T follicular helper cell (primary cell): ENCODE measurements around the gene LSM12.
"Not testable (repeated sequence)": the region's sequence is repeated elsewhere in the genome, so short reads cannot be mapped to it uniquely, and the experiment has no call there.

ENCODE experiments used
- DNase-seq: peaks from one replicate; pipeline ENCODE4 v3.0.0-alpha.2; 2020; ENCODE audit warnings: low read depth

The LSM12 gene

DNA sequence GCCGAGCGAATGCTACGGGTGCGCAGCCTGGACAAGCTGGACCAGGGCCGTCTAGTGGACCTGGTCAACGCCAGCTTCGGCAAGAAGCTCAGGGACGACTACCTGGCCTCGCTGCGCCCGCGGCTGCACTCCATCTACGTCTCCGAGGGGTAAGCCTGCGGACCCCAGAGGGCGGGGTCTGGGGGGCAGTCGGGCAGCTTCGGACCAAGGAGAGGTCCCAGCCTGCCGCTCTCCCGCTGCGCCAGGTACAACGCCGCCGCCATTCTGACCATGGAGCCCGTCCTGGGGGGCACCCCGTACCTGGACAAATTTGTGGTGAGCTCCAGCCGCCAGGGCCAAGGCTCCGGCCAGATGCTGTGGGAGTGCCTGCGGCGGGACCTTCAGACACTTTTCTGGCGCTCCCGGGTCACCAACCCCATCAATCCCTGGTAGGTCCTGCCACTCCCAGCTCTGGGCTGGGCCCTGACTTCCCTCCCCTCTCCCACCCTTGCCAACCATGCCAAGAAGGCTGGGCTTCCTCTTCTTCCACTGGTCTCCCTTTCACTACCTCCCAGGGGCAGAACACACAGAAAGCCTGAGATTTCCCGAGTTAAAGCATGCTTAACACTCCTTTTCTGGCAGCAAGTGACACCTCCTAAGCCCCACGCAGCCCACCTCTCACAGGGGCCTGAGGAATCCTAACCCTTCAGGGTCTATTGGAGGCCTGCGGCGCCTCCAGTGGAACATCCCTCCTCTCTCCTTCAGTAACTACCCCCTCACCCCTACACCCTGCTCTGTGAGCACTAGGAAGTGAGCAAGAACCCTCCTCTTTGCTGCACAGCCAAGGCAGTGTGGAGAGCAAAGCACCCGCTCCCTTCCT lies 58.9 kb downstream of the LSM12 start:
- no peak for DNase-seq

DNA sequence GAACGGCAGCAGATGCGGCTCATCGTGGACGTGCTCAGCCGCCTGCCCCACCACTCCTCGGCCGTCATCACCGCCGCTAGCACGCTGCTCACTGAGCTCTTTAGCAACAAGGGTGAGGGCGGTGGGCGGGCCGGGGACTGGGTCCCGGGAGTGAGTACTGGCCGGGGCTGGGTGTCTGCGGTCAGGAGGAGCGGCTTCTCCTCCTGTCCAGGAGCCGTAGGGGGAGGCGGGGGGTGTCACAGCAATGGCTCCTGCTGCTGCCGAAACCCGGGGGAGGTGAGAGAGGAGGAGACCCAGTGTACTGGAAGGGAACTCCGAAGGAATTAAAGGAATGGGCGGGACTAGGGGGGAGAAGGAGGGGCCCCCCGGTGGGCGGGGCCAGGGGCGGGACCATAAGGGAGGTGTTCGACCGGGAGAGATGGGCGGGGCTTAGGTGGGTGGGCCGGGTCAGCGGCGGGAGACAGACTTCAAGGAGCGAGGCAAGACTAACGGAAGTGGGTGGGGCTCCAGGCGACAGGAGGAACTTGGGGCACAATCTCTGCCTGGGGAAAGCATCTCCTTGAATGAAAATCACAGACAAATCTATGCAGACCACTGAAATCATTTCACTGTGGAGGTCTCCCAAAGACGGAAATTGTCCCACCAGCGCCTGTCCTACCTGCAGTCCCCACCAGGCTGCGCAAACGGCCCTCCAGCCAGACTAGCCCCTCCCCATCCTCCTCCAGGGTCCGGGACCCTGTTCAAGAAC lies 59.7 kb downstream of the LSM12 start:
- peak; percentile 96 for DNase-seq

DNA sequence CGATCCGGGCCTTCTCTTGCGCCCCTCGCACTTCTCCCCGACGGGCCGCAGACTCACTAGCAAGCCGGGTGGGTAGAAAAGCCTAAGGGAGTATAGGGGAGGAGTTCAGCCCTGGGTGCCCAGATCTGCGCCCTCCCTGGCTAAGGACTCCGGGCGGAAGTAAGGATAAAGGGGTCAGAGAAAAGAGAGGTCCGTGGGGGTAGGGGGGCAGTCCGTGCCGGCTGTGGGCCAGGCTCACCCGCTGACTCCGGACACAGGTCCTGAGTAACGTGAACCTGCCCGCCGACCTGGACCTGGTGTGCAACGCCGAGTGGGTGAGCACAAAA lies 60.2 kb downstream of the LSM12 start:
- DNase-seq: no peak

DNA sequence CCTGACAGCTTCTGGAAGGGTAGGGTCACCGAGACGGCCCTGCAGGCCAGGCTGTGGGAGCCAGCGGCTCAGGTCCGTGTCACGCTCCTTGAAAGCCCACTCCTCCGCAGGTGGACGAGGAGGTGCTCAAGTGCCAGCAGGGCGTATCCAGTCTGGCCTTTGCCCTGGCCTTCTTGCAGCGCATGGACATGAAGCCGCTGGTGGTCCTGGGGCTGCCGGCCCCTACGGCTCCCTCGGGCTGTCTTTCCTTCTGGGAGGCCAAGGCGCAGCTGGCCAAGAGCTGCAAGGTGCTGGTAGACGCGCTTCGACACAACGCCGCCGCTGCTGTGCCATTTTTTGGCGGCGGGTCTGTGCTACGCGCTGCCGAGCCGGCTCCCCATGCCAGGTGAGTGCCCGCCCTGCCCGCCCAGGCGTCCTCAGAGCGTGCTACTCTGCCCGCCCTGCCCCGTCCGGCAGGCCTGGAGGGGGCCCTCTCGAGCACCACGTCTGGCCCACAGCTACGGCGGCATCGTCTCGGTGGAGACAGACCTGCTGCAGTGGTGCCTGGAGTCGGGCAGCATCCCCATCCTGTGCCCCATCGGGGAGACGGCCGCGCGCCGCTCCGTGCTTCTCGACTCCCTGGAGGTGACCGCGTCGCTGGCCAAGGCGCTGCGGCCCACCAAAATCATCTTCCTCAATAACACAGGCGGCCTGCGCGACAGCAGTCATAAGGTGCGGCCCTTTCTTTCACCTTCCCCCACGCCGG lies 60.8 kb downstream of the LSM12 start:
- DNase-seq: no peak

DNA sequence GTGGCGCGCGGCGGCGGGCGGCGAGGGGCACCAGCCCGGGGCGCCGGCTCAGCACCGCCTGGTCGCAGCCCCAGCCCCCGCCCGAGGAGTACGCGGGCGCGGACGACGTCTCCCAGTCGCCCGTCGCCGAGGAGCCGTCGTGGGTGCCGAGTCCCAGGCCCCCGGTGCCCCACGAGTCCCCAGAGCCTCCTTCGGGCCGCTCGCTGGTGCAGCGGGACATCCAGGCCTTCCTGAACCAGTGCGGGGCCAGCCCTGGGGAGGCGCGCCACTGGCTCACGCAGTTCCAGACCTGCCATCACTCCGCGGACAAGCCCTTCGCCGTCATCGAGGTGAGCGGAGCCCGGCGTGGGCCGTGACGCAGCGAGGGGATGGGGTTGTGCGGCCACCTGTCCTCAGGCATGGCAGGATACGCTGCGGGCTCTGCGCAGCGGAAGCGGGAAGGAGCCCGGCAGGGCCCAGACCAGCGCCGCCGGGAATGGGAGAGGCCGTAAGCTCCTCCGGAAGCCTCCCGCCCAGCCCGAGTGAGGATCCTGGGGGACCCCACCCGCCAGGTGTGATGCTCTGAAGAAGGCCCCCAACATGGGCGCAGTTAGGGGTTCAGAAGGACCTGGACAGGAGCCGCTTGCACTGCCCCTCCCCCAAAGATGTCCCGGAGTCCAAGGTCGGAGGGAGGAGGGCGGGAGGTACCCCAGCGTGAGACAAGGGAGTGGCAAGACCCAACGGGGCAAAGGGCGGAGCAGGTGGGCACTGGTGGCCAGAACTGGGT lies 61.5 kb downstream of the LSM12 start:
- no peak for DNase-seq

DNA sequence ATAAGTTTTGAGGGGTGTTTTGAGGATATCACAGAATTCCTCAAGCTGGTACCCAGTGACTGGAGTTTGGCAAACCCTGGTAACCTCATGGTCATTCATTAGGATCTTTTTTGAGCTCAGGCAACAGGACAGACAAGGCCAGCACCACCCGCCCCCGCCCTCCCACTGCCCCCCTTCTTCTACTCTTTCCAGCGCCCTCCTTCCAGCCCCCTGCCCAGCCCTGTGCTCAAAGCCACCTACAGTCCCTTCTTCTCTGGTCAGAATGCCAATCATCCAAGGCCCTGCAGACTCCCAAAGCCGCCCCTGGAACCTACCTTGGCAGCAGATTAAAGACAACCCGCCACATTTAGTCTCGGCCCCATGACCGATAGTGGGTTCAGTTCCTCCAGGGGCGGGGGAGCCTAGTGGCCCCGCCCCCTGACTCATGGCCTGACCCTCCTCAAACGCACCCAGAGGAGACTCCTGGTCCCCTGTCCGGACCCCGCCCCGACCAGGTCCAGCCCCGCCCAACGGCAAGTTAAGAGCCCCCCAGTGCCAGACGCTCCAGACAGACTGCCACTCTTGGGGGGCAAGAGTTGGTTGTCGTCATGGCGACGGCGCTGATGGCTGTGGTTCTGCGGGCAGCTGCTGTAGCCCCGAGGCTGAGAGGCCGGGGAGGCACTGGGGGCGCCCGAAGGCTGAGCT lies 62.3 kb downstream of the LSM12 start, which contains the start of gene NAGS:
NAGS (plus strand) TSS at position 546 of the 684 bp plus-strand sequence; CDS start at position 588, 42 bp downstream.
- DNase-seq: no peak

DNA sequence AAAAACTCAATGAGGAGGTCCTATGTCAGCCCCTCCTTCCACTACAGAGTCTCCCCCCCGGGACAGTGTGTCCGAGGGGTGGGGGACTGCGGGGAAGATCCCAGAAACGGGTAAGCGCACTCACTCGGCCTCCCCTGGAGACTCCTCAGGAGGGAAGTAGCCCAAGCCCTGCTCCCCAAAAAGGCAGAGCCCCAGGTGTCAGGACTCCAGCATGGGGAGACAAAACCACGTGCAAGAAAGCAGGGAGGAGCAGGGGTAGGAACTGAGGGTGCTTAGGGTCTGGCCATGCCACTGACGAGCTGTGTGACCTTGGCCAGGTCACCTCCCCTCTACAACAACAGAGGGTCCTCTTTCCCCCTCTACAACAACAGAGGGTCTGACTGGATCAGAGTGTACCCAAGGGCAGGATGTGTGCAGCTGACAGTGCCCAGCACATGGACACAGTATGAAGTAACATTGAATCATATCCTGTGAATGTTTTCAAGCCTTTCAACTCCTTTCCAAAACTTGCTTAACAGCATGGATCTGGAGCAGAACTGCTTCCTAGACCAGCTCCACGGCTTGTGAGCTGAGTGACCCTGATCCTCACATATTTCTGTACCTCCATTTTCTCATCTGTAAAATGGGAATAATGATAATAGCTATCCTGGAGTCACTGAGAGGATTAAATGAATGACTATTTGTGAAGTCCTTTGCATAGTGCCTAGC lies 64.2 kb downstream of the LSM12 start:
- no peak for DNase-seq

DNA sequence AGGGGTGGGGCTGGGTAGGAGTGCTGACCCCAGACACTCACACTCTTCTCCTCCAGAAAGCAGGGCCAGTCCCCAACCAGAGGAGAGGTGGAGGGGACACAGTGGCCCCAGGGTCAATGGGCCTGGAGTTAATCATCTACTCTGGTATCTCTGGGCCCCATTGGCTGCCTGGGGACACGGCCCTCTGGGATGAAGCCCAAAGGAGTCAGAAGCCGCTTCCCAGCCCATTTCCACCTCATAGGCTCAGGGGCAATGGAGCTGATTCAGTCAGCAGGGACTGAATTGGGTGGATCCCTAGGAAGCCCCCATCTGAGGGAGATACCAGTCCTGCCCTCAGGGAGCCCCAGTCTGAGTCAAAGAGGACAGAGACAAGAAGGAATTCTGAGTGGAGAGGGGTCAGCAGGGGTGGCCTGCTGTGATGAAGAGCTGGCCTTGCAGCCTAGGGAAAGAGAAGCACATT lies 65.0 kb downstream of the LSM12 start:
- no peak for DNase-seq

DNA sequence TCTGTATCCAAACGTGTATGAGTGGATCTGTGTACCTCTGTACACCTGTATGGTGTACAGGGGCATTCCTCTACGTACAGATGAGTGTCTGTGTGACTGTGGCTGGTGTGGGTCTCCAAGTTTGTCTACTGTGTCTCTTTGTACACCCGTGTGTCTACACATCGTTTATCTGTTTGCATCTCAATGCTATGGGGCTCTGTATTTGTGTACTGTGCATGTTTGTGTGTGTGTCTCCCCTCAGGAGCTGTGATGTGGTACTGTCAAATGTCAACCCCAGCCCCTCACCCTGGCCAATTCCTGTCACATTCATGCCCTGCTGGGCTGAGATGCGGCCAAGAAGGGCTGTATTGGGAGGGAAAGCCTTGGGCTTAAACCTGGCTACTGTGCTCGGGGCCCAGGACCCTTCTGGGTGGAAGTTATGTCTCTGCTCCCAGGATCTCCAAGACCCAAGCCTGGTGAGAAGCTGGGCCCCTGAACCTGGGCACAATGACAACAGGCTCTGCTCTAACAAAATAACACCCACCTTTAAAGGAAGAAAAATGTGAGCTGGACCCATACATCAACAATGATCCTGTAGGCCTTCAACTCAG lies 65.5 kb downstream of the LSM12 start:
- no peak for DNase-seq

DNA sequence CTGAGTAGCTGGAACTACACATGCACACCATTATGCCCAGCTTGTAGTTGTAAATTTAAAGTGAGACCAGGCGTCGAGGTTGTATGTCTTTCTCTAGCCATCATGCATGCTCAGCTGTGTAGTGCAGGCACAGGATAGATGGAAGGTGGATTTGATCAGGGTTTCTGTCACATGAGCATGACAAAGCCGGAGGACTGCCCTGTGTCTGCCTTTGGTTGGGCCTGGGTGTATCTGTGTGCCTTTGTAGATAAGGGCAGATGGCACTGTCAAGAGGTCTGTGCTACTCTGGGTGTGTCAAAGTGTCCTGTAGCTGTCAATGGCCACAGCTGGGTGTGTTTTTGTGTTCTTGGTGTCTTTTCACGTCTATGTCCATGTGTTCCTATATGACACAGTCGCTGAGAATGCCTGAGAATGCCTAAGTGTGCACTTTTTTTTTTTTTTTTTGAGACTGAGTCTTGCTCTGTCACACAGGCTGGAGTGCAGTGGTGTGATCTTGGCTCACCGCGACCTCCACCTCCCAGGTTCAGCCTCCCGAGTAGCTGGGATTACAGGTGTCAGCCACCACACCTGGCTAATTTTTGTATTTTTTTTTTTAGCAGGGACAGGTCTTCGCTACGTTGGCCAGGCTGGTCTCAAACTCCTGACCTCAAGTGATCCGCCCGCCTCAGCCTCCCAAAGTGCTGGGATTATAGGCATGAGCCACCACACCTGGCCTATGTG lies 66.2 kb downstream of the LSM12 start:
- DNase-seq: no peak

DNA sequence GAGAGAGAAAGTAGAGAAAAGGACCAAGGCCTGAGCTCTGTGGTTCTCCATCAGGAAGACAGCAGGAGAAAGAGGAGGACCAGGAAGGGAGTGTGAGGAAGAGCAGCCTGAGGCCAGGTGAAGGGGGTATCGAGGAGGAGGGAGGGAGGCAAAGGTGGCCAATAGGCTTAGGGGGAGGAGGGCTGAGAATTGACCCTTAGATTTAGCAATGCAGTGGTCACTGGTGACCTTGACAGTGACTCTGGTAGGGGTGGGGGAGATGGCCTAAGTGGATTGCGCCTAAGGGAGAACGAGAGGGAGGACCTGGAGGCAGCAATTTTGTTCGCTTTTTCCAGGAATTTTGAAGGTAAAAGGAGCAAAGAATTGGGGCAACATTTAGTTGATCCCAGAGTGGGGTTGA lies 67.4 kb downstream of the LSM12 start:
- DNase-seq: no peak

DNA sequence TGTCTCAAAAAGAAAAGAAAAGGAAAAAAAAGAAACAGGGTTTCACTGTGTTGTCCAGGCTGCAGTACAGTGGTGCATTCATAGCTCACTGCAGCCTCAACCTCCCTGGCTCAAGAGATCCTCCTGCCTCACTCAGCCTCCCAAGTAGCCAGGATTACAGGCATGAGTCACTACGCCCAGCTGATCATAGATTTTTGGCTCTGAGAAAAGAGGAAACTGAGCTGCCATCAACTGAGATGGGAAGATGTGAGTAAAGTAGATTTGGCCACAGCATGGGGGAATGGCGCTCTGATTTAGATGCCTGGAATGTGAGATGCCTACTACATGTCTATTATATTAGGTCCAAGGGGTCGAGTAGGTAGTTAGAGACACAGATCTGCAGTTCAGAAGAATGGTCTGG lies 67.9 kb downstream of the LSM12 start:
- no peak for DNase-seq

DNA sequence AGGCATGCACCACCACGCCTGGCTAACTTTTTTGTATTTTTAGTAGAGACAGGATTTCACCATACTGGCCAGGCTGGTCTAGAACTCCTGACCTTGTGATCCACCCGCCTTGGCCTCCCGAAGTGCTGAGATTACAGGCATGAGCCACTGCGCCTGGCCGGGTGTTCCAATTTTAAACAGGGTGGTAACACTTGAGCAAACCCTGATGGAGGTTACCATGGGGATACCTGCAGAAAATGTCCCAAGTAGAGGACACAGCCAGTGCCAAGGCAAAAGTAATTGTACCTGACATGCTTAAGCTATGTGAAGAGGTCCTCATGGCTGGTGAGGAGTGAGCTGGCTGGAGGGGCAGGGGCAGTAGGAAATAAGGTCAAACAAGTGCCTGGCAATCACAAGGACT lies 69.3 kb downstream of the LSM12 start:
- not testable (repeated sequence) for DNase-seq

DNA sequence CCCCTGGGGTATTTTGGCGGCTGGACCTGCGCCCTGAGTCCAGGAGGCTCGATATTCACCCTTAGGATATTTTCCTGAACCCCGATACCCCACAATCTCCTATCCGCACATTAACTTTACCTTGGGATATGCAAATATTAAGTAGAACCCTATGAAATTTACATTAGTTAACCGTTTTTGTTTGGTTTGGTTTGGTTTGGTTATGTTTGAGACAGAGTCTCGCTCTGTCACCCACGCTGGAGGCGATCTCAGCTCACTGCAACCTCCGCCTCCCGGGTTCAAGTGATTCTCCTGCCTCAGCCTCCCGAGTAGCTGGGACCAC lies 71.4 kb downstream of the LSM12 start:
- DNase-seq: no peak

DNA sequence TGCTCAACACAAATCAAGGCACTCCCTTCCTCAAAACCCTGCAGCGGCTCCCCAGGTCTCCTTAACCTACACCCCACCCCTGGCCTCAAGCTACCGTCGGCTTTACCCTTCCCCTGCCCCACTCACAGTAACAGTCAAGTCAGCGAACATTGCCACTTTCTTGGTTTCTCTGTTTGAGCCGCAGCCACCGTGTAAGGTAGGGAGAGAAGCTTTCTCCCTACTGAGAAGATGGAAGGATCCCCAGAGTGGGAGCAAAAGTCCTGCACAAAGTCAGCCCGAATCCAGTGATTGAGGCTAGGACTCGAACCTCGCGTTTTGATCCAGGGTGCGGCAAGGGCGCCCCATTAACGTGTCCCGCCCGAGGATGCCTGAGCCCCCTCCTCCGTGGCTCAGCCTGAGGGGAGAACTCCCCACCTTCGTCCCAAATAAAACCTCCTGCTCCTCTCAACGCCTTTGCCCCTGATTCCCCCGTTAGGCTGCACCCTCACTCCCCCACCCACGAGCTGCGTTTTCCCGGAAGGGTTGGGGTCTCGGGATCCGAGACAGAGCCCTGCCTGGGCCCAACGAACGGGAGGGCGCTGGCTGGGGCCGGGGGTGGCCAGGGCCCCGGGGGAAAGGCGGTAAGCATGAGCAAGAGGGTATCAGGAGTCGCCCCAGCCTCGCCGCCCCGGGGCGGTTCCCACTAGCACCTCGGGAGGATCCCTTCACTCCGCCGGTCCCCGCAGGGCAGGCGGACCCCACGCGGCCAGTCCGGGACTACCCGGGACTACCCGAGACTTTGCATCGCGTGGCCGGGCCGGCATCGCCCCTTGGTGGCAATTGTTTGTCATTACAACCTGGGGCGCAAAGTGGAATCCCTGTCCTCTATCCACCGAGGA lies 72.0 kb downstream of the LSM12 start:
- peak; percentile 48 for DNase-seq

DNA sequence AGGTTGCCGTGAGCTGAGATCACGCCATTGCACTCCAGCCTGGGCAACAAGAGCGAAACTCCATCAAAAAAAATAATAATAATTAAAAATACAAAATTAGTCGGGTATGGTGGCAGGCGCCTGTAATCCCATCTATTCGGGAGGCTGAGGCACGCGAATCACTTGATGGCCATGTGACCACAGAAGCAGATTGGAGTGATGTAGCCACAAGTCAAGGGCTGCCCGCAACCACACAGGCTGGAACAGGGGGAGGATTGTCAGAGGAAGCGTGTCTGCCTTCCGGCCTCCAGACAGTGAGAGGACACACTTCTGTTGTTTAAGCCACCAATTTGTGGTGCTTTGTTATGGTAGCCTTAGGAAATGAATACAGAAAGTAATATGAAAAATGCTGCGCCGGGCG lies 73.8 kb downstream of the LSM12 start:
- DNase-seq: no peak

DNA sequence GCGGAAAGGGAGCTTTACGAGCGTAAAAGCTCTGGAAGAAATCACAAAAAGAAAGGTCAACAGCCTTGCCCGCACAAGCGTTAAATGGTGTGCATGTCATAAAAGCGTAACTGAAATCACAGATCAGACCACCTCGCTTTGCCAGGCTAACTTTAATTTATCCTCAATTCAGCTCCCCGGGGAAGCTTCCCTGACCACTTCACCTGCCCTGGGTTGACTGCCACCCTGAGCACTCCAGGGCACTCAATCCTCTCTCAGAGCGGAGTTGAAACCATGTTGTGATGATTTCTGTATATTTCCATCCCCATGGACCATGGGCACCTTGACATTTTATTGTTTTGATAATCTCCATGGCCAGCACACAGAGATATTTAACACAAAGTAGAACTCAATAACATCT lies 78.2 kb downstream of the LSM12 start:
- no peak for DNase-seq

DNA sequence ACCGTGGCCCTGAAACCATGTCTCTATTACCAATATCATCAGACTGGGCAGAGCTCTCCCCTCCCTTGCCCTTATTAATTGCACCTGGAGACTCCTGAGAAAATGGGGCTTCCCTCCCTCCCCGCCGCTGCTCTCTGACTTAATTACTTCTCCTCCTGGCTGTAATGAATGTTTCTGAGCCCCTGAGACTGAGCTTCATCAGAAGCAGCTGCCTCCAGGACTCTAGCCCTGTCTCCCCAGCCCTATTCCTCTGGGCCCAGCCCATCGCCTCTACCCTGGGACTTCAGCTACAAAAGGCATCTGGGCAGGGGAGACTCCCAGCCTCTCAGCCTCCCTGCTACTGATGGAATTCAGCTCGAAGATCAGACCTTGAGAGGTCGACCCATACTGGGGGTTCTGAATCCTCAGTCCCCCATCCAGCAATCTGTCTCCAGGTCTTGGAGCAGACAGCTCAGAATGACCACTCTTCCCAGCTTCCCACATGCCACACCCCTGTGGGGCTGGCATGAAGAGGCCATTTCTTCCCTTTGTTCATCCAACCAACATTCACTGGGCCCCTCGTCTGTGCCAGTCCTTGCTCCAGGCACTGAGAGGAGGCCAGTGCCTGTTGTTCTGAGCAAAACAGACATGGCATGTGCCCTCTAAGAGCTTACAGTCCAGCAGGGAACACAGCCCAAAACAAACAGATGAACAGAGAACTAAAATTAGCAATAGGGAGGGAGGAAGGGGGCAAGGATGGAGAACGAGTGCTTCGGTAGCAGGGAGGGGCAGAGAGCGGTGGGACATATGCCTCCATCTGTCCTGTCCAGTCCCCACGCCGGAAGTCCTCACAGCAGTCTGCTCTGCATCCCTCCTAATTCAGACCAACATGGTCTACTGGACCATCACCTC lies 79.1 kb downstream of the LSM12 start:
- DNase-seq: no peak
